GM18868 (cell line): ENCODE data around the gene PAQR4.
A peak's percentile ranks its signal among the peaks of the same experiment; 100 is the strongest.
"Not testable (repeated sequence)": the region's sequence is repeated elsewhere in the genome, so short reads cannot be mapped to it uniquely, and the experiment has no call there.

Experiments
- ATAC-seq: cut with Tn5 transposase; IDR thresholded peaks from one replicate; pipeline ENCODE4 v1.9.1; 2021; ENCODE audit warnings: mild to moderate bottlenecking, moderate library complexity; ENCODE audit not compliant: unreplicated experiment

PAQR4 gene

GRCh38 chr16:2968738-2969544 lies at the start of gene PAQR4:
Gene PAQR4 (plus strand): TSS chr16:2969348. CDS start chr16:2969675, 327 bp downstream.
- ATAC-seq = peak; percentile 76

GRCh38 chr16:2919511-2920255 lies 49.5 kb upstream of the PAQR4 start:
- ATAC-seq = no peak

- no peak for ATAC-seq
Observed at GRCh38 chr16:2923481-2923880, 45.7 kb upstream of the PAQR4 start.

GRCh38 chr16:2924901-2925755 lies 44.0 kb upstream of the PAQR4 start:
- ATAC-seq = no peak

- ATAC-seq = no peak
Observed at GRCh38 chr16:2925951-2926649, 43.0 kb upstream of the PAQR4 start.

GRCh38 chr16:2926650-2926999 lies 42.5 kb upstream of the PAQR4 start:
- ATAC-seq = no peak

- ATAC-seq = peak; percentile 64
Observed at GRCh38 chr16:2927010-2927646, 42.0 kb upstream of the PAQR4 start.

GRCh38 chr16:2928151-2928550 lies 41.0 kb upstream of the PAQR4 start:
- ATAC-seq = not testable (repeated sequence)

GRCh38 chr16:2928796-2929195 lies 40.4 kb upstream of the PAQR4 start:
- no peak for ATAC-seq

- ATAC-seq = no peak
Observed at GRCh38 chr16:2929693-2930092, 39.5 kb upstream of the PAQR4 start.

GRCh38 chr16:2930236-2930635 lies 38.9 kb upstream of the PAQR4 start:
- ATAC-seq = no peak

GRCh38 chr16:2931231-2931914 lies 37.8 kb upstream of the PAQR4 start:
- ATAC-seq = not testable (repeated sequence)

- no peak for ATAC-seq
Observed at GRCh38 chr16:2933136-2933535, 36.0 kb upstream of the PAQR4 start.

GRCh38 chr16:2933701-2934100 lies 35.4 kb upstream of the PAQR4 start:
- no peak for ATAC-seq

- no peak for ATAC-seq
Observed at GRCh38 chr16:2934450-2934849, 34.7 kb upstream of the PAQR4 start.

GRCh38 chr16:2936436-2937011 lies 32.6 kb upstream of the PAQR4 start:
- no peak for ATAC-seq

GRCh38 chr16:2937170-2937569 lies 32.0 kb upstream of the PAQR4 start:
- no peak for ATAC-seq

- no peak for ATAC-seq
Observed at GRCh38 chr16:2938206-2938605, 30.9 kb upstream of the PAQR4 start.

GRCh38 chr16:2939968-2940367 lies 29.2 kb upstream of the PAQR4 start:
- no peak for ATAC-seq
